Activated T-cell treated with anti-CD3 and anti-CD28 coated beads, Interleukin-2, amount 50 U/mL, for 24 hours (primary cell): Measurements from ENCODE around the gene RALGPS2.

ENCODE experiments used
- DNase-seq: peaks from one replicate; pipeline ENCODE4 v3.0.0-alpha.2; 2020
- H3K27ac Mint-ChIP-seq: 2 replicates; pipeline ENCODE4 v1.8.0; 2020; ENCODE audit warnings: mild to moderate bottlenecking, mixed read lengths
- H3K27me3 Mint-ChIP-seq: 2 replicates; pipeline ENCODE4 v1.8.0; 2020; ENCODE audit warnings: mixed read lengths
- H3K36me3 Mint-ChIP-seq: 2 replicates; pipeline ENCODE4 v1.8.0; 2020; ENCODE audit warnings: low read depth, mixed read lengths
- H3K4me1 Mint-ChIP-seq: 2 replicates; pipeline ENCODE4 v1.8.0; 2020; ENCODE audit warnings: low read depth, mixed read lengths
- H3K4me3 Mint-ChIP-seq: 2 replicates; pipeline ENCODE4 v1.8.0; 2020; ENCODE audit warnings: mild to moderate bottlenecking, moderate library complexity, mixed read lengths
- H3K9me3 Mint-ChIP-seq: 2 replicates; pipeline ENCODE4 v1.8.0; 2020; ENCODE audit warnings: mixed read lengths

Gene RALGPS2

DNA sequence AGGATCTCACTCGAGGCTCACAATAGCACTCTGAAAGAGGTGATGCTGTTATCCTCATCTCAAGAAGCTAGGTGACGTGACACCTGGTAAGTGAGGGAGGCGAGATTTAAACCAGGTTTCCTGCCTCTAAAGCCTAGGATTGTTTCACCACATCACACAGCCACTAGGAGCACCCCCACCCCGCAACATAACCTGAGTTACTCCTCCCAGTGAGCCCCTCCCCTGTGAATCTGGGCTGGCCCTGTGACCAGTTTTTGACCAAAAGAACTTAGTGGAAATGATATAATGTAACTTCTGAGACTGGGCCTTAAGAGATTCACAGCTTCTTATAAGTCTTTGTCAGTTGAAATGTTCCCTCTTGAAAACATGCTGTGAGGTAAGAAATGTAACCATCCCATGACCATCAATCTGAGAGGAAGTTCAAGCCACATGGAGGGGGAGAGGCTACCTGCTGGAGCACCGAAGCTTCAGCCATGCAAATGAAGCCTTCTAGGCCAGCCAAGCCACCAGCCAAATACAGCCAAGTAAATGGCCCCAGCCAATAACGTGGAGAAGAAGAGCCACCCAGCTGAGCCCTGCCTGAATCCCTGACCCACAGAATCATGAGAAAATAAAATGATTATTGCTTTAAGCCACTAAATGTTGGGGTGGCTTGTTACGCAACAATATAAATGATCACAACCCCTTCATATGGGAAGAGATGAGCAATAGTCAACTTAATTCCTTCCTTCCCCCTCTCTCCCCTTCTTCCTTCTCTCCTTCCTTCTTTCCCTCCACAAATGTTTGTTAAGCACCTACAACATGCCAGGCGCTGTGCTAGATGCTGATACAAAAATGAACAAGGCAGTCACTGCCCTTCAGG lies 239.7 kb downstream of the RALGPS2 start:
- H3K4me1 Mint-ChIP-seq = peaks cover 1% of the 10 kb centered on the region
- H3K27ac Mint-ChIP-seq = no peak overlapping the region
- H3K9me3 Mint-ChIP-seq = peaks cover 6% of the 10 kb centered on the region
- DNase-seq = no peak
- H3K27me3 Mint-ChIP-seq = no peaks in the 10 kb centered on the region
- H3K4me3 Mint-ChIP-seq = no peak overlapping the region
- H3K36me3 Mint-ChIP-seq = no peaks in the 10 kb centered on the region

GRCh38 chr1:178966312-178966711 lies 241.3 kb downstream of the RALGPS2 start:
- no peaks in the 10 kb centered on the region for H3K36me3 Mint-ChIP-seq
- no peak overlapping the region for H3K27ac Mint-ChIP-seq
- peaks cover 4% of the 10 kb centered on the region for H3K9me3 Mint-ChIP-seq
- DNase-seq = no peak
- no peaks in the 10 kb centered on the region for H3K27me3 Mint-ChIP-seq
- no peak overlapping the region for H3K4me3 Mint-ChIP-seq
- no peaks in the 10 kb centered on the region for H3K4me1 Mint-ChIP-seq

DNA sequence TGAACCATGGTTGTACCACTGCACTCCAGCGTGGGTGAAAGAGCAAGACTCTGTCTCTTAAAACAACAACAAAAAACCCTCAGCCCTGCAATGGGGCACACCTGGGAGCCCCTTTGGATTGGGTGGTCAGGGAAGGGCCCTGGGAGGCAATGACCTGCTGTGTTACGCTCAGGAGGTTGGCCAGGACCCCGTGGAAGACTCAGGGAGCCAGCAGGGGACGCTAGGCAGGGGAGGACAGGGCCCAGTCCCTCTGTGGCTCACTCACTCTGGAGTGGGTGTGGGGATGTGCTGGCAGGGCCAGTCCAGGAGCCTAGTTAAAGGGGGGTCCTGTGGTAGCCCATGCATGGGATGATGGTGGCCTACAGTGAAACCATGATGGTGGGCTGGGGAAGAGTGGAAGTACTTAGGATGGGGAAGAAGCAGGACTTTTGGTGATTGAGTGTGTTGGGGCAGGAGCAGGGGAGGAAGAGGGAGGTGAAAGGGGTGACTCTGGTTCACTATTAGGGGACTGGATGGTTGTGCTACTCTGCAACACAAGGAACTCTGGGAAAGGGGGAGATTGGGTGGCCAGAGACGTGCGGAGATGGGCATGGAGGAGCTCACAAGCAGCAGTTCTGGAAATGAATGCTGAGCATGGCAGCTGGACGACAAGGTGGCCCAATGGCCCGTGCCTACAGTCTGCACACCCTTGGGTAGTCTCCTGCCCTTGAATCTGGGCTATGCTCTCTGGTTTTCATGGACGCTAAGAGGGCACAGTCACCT lies 244.4 kb downstream of the RALGPS2 start:
- DNase-seq = no peak
- peaks cover 4% of the 10 kb centered on the region for H3K9me3 Mint-ChIP-seq
- H3K27ac Mint-ChIP-seq = no peak overlapping the region

GRCh38 chr1:178970184-178970583 lies 245.1 kb downstream of the RALGPS2 start:
- peaks cover 9% of the 10 kb centered on the region for H3K4me1 Mint-ChIP-seq
- H3K36me3 Mint-ChIP-seq = no peaks in the 10 kb centered on the region
- no peak for DNase-seq
- H3K4me3 Mint-ChIP-seq = no peak overlapping the region
- peaks cover 18% of the 10 kb centered on the region for H3K27me3 Mint-ChIP-seq
- H3K27ac Mint-ChIP-seq = no peak overlapping the region
- H3K9me3 Mint-ChIP-seq = peaks cover 3% of the 10 kb centered on the region

More for the DNA sequence above, 244.4 kb downstream of the RALGPS2 start:
- peaks cover 9% of the 10 kb centered on the region for H3K4me1 Mint-ChIP-seq
- no peak overlapping the region for H3K4me3 Mint-ChIP-seq
- no peaks in the 10 kb centered on the region for H3K36me3 Mint-ChIP-seq
- peaks cover 11% of the 10 kb centered on the region for H3K27me3 Mint-ChIP-seq
